Superior temporal gyrus (tissue), 1 donor: Measurements from ENCODE around the gene RHOU.

Experiments used
- DNase-seq: peaks from one replicate; pipeline ENCODE4 v3.0.0-alpha.2; 2016; ENCODE audit errors: extremely low spot score

RHOU gene

DNA sequence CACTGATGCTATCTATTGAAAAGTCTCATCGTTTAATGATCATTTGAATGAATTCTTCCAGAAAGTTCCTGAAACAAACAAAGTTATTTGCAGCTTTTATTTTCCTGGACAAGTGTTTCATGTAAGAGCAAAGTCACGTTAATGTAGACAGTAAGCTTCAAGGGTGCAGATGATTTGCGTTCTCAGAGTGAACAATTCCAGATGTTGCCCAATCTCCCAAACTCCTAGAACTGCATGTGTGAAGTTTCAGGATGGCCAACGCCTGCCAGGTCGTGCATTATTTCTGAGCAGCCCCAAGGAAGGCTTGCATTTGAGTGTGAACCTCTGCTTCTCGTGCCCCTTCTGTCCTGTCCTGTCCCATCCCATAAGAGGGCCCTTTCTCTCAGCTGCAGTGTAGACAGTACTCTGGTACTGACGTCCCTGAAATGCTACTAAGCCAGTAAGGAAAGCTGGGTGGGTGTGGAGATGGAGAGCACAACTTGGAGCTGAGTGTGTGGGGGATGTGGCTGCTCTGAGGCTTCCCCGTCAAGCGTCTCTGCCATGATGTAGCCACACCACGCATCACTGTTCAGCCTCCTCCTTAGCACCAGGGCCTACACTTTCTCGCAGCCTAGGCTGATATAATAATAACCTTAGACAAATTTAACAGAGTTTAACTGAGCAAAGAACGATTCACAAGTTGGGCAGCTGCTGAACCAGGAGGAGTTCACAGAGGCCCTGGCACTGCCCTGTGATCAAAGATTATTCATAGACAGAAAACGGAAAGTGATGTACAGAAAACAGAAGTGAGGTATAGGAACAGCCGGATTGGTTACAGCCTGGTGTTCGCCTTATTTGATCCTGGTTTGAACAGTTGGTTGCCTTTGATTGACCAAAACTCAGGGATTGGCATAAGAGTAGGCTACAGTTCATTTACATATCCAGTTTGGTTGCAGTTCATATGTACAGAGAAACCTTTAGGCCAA is 50.4 kb downstream of the RHOU start:
- no peak for DNase-seq

DNA sequence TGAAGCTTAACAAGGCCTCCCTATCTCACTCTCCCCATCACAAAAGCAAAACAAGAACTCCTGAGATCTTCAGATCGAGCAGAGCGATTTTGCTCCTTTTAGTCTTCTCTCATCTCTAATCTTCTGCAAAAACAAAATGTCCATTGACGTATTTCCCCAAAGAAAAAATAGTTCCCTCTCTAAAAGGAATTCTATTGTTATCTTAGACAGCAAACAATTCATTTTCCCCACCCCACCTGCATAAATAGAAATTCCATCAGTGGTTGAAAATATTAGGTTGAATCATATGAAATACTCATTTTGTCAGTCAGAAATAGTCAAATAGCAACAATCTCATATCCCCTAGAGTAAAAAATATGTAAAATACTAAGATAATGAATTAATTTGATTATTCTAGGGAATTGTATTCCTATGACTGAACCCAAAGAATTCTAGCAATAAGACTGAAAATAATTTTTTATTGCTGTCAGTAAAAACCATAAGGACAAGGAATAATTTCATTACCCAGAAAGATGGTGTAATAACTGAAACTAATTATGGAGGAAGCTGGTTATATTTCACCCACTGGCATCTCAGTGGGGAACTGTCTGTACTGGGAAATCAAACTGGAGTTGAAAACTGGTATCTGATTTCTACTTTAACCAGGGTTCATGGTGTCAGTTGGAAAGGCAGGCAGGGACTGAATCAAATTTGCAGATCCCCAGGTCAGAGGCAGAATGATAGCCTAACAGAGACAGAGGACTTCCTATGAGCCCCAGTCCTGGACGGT is 51.3 kb downstream of the RHOU start:
- no peak for DNase-seq

DNA sequence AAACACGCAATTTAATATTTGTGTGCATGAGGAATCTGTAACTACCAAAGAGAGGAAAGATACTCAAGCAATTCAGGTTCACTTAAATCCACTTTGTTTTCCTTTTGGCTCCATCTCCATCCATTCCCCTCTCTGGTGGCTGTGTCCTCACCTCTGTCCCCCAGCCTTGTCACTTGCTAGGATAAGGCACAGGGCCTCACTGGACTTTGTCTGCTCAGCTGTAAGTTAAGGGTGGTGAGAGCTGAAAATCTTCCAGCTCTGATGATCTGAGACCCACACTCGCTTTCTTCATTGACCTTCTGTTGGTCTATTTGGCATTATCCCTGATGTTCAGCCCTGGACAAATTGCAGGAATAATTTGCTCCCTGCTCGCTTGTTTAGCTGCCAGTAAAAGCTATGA is 56.5 kb downstream of the RHOU start:
- DNase-seq: no peak

DNA sequence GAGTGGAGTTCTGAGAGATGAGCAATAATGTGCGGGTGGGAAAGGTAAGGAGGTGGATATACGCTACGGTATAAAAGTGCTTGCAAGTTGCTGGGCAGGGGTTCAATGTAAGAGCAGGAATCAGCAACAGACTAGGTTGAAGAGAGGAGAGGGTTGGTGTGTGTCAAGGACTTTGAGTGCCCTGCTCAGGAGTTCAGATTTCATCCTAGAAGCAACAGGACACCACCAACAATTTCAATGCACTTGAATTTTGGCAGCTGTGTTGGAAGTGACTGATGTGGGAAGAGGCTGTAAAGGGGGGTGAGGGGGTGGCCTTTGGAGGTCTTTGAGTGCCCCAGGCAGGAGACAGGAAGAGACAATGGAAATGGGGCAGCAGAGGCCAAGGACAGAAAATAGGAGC is 57.3 kb downstream of the RHOU start:
- no peak for DNase-seq

DNA sequence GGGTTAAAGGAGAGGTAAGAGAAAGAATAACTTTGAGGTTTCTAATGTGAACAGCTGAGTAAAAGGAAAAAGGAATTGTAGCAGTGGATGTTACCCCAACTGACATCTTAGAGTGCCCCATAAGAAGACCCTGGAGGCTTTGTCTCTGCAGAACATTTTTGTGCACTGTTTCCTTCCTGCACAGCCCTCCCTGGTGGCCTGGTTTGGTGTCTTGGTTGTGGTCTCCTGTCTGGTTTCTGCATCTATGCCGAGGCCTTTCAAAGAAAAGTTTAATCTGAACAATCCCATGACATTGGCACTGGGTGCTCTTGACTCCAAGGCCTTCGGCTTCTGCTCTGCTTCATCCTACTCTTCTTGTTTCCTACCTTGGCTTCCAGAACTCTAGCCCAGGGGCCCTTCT is 57.8 kb downstream of the RHOU start:
- no peak for DNase-seq

DNA sequence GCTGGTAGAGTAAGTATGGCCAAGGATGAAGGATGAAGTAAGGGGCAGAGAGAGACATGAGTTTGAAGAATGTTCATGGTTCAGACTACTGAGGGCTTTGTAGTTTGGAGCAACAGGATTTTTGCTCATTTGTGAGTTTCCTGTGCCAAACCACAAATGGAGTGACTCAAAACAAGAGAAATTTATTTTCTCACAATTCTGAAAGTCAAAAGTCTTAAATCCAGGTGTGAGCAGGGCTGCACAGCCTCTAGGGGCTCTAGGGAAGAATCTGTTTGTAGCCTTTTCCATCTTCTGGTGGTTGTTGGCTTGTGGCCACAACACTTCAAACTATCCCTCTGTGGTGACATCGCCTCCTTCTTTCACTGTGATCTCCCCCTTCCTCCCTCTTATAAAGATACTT is 58.9 kb downstream of the RHOU start:
- DNase-seq: no peak

DNA sequence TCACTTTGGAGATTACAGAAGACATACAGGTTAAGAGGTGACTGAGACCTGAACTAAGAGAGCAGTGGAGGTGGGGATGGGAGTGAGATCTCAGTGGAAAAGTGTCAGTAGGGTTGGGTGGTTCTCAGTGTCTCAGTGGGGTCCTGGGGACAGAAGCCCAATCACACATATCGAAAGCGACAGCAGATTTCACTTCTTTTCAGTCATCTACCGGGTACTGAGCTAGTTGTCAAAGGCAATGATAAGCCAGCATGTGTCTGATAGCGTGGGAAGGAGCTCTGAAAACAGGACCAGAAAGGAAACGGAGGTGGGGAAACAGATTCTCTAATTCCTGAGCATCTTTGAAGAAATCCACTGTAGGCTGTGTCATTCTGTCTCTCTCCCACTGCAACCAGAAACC is 59.5 kb downstream of the RHOU start:
- DNase-seq: no peak

DNA sequence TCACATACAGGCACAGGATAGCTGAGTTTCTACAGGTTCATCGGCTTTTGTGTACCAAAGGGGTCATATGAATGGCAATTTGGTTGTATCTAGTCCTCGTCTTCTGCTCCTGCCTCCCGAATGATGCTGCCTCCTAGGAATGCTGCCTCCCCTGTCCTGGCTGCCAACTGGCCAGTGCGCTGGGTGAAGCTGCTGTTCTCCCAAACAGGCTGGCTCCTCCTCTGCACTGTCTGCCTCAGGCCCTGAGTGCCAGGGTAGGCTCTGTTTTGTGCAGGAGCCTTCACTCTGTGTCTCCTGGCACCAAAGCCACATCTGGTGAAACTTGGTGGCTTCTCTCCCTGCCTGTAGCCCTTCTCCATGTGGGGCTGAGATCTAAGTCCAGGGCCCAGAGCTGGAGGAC is 60.3 kb downstream of the RHOU start:
- DNase-seq: no peak
